CD4-positive, alpha-beta T cell treated with Interleukin-17A for 1 hour (primary cell): ENCODE data around the gene LRP1.

Experiments
- DNase-seq: peaks from one replicate; pipeline ENCODE4 v3.0.0-alpha.2; 2020

LRP1 gene

GRCh38 chr12:57127726-57128518 is at the start of gene LRP1:
Gene LRP1, plus strand, starts transcription at chr12:57128483. Its CDS starts 482 bp downstream, at chr12:57128965.
- DNase-seq, result peak; percentile 83

DNA sequence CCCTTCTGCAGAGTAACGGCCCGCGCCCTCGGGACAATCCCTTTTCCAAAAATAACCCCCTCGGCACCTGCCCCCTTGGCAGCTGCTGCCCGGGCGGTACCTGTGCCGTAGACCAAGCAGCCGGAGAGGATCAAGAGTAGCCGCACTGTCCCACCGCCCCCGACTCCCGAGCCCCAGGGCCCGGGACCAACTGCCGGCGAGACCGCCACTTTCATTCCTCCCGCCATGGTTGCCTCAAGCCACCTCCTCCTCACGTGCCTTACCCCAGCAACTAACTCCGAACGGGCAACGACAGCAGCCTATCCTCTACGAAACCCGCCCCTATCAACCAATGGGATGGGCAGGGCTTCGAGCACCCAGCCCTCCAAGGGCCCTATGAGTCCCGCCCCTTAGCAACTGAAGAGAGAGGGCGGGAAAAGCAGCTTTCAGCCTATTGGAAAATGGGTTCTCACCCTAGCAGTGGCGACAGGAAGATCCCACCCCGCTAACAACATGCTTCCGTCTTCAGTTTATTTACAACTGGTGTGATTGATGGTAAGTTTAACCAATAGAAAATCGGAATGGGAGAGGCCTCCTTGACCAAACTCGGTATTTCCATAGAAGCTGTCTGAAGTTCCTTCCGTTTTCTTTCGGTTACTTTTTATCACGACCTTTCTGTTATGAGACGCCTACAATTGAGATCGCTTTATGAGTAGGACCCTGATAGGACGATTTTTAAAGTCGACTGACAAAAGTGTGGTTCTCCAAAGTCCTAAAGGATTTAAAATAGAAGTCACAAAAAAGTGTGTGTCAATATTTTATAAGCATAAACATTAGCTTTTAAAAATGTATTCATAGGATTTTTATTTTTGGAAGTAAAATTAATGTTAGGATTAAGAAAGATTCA is 49.5 kb upstream of the LRP1 start, which contains the start of gene NEMP1:
NEMP1 (minus strand) TSS at position 273 of the 886 bp plus-strand sequence; CDS start at position 227, 46 bp downstream.
- peak; percentile 100 for DNase-seq

DNA sequence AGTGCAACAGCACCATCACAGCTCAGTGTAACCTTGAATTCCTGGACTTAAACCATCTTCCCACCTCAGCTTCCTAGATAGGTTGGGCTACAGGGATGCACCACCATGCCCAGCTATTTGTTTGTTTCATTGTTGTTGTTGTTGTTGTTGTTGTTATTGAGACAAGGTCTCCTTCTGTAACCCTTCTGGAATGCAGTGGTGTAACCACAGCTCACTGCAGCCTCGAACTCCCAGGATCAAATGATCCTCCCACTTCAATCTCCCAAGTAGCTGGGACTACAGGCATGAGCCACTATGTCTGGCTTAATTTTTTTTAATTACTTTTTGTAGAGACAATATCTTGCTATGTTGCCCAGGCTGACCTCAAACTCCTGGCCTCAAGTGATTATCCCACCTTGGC is 48.5 kb upstream of the LRP1 start:
- DNase-seq, result no peak

DNA sequence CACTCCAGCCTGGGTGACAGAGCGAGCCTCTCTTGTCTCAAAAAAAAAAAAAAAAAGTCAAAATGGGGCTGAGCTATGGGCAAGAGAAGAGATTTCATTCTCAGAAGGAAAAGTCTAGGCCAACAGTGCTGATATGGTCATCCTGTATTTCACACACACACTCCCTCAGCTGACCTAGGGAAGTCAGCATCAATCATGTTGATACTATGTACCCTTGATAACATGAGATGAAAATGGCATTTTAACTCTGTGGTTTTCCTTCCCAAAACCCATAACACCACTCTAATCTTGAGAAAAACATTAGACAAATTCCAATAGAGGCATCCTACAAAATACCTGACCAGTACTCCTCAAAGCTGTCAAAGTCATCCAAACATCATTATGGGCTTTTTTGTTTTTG is 47.4 kb upstream of the LRP1 start:
- DNase-seq, result no peak

DNA sequence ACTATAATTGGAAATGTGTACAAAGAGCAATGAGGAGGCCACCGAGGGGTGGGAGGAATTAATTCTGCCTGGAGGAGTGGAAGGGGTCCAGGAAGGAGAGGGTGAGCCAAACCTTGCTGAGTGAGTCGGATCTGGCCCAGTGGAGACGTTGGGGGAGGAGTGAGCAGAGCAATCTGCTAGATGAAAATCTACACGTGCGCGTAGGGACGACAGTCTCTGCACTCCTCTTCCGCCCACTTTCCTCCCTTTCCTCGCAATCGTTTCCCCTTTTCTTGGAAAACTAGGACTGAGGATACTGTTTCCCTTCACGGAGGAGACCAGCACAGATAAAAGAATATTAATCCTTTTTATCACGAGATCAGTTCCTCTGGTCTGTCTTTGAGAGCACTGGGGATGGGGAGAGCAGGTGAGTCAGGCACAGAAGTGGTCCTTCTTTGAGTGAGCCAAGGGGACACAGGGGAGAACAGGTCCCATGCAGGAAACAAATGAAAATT is 42.2 kb upstream of the LRP1 start:
- DNase-seq, result no peak

GRCh38 chr12:57086493-57087009 is 41.7 kb upstream of the LRP1 start:
- peak; percentile 63 for DNase-seq

- DNase-seq, result peak; percentile 92
Measured at GRCh38 chr12:57087010-57087690, 41.1 kb upstream of the LRP1 start.

DNA sequence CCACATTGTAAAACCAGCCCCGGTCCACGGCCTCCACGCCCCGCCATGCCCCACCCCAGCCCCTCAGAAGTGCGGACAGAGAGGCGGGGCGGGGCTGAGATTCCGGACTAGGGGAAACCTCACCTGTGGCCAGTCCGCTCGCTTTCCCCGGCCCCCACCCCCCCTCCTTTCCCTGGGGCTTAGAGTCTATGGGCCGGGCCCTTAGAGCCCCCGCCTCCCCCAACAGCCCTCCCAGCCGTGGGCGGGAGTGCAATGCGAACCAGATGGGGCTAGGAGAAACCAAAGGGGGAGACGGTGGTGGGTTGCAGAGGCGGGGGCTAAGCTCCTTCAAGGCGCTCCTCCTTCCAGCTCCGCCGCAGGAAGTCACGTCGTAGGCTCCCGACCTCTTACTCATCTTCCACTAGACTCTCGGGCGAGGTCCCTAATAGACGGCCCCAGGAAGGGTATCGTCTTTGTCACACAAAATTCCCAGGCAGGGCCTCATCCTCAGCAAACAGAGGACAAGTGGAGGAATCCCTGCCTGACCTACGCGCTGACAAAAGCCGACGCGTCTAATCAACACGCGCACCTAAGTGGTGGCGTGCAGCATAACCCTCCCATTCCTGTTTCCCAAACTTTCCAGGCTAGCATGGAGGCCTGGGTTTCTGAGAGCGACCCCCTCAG is 40.5 kb upstream of the LRP1 start:
- peak; percentile 82 for DNase-seq

GRCh38 chr12:57088354-57089270 is 39.7 kb upstream of the LRP1 start, which contains the start of gene NAB2:
Gene NAB2, plus strand, starts transcription at chr12:57089114. Its CDS starts 158 bp downstream, at chr12:57089272.
- peak; percentile 95 for DNase-seq

DNA sequence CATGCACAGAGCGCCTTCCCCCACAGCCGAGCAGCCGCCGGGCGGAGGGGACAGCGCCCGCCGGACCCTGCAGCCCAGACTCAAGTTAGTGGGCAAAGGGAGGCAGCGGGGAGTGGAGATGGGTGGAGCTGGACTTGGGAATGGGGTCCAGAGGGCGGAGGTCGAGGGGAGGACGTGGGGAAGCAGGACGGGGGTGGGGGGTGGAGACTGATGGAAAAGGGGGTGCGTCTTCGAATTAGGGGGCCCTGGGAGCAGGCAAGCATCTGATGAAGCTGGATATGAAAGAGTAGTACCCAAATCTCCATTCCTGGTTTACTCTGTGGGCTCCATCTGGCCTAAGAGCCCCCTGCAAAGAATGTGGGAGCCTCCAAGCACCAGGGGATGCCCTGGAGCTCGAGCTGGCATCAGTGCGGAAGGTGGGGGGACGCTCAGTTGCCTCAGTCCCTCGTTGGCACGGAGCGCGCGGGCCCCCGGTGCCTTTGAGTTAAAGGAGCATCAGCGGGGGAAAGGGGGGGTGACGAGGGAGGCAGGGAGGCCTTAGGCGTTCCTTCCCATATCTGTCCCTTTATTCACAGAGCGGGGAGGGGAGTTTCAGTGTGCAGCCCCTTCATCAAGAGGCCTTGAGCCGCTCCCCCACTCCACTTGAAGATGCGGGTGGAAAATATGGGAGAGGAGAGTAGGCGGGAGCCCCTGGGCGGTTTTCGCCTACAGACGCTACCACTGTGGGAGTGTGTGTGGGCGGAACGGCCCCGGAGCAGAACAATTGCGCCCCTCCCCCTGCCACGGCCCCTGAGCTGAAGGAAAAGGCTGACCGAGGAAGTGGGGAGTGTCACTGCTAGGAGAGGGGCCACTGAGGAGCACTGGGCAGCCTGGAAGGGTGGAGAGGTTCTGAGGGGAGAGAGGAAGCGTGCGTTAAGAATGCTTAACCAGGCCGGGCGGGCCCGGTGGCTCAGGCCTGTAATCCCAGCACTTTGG is 38.7 kb upstream of the LRP1 start:
- DNase-seq, result peak; percentile 50

- DNase-seq, result no peak
Measured at GRCh38 chr12:57090490-57090889, 37.8 kb upstream of the LRP1 start.

DNA sequence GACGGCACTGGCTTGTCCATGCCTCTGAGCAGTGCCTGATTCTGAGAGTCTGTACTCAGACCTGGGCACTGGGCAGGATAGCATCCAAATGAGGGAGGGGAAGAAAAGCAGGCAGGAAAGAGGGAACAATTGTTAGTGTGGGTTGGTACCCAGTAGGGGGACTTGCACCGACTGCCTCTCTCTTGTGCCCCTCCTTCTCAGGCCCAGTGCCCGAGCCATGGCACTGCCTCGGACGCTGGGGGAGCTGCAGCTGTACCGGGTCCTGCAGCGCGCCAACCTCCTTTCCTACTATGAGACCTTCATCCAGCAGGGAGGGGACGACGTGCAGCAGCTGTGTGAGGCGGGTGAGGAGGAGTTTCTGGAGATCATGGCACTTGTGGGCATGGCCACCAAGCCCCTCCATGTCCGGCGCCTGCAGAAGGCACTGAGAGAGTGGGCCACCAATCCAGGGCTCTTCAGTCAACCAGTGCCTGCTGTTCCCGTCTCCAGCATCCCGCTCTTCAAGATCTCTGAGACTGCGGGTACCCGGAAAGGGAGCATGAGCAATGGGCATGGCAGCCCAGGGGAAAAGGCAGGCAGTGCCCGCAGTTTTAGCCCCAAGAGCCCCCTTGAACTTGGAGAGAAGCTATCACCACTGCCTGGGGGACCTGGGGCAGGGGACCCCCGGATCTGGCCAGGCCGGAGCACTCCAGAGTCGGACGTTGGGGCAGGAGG is 37.2 kb upstream of the LRP1 start:
- no peak for DNase-seq

DNA sequence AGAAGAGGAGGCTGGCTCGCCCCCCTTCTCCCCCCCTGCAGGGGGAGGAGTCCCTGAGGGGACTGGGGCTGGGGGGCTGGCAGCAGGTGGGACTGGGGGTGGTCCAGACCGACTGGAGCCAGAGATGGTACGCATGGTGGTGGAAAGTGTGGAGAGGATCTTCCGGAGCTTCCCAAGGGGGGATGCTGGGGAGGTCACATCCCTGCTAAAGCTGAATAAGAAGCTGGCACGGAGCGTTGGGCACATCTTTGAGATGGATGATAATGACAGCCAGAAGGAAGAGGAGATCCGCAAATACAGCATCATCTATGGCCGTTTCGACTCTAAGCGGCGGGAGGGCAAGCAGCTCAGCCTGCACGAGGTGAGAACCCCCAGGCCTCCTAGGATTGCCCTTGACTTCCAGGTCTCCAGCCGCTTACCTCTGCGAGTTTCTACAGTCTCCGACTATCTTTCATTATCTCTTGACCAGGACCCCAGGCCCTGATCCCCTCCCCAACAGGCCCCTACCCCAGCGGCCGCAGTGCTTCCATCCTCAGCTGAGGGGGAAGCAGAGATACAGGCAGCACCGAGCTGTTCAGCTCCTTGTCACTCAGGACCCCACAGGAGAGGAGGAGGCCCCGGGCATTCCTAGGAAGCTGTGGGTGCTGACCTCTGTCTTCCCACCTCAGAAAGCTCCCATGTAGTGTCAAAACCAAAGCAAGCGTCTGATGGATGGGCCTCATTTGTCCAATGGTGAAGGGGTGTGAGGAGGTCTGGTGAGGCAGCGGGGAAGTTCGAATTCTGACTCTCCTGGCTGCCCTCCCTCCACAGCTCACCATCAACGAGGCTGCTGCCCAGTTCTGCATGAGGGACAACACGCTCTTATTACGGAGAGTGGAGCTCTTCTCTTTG is 36.4 kb upstream of the LRP1 start:
- DNase-seq, result no peak

DNA sequence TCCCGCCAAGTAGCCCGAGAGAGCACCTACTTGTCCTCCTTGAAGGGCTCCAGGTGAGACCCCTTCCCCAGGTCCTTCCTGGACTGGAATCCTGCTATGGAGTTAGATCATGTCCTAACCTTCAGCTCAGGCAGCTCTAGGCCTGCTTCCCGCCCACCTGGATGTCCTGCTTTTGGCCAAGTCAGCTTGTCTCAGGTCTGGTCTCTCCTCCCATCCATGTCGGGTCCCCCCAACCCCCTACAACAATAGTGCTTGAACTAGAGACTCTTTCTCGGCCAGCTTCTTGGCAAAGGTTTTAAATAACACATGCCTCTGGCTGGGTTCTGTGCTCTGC is 35.8 kb upstream of the LRP1 start:
- DNase-seq, result no peak

DNA sequence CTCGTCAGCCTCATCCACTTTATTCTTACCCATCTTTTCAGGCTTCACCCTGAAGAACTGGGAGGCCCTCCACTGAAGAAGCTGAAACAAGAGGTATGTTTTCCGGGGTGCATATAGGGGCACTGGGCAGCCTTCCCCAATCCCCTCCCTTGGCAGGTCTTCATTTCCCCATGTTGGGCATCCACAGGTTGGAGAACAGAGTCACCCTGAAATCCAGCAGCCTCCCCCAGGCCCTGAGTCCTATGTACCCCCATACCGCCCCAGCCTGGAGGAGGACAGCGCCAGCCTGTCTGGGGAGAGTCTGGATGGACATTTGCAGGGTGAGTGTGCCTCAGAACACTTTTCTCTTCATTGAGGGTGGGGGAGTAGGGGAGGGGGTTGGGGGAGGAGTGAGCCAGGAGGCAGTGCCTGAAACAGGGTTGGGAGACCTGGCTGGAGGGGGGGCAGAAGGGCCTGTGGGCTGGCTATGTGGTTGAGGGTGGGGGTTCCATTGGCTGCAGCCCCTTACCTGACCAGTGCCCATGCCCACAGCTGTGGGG is 35.3 kb upstream of the LRP1 start:
- DNase-seq, result no peak

GRCh38 chr12:57093415-57094207 is 34.7 kb upstream of the LRP1 start:
- peak; percentile 69 for DNase-seq
